ENCODE results near the gene PAQR9. TPM values are rescaled to one million over a fixed set of nuclear protein-coding genes. Genes with fewer than 3 reads are reported as not detected.

Gene PAQR9
- total and polyA plus RNA-seq, 8 donors, result 0.11 to 0.13 TPM; not detected in 6

DNA sequence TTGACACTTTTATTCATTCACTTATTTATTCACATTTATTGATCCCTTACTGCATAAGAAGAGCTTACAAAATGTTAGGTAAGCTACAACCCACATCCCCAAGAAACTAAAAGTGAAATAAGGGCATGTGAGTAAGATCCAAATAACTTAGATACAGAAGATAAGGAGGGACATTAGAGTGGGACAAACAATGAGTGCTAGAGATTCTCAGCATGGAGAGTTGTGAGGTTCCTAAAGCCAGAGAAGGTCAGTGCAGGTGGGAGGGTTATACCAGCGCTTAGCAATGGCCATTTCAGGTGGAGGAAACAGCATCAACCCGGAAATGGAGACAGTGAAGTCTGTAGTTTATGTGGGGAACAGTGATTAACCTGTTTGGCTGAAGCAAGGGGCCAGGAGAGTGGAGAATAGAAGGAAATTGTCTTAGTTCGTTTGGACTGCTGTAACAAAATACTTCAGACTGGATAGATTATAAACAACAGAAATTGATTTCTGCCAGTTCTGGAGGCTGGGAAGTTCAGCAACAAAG is 49.1 kb downstream of the PAQR9 start:
- ATAC-seq (no peak), DNase-seq (no peak)
- H3K4me1 ChIP-seq, result no peaks in the 10 kb centered on the region

DNA sequence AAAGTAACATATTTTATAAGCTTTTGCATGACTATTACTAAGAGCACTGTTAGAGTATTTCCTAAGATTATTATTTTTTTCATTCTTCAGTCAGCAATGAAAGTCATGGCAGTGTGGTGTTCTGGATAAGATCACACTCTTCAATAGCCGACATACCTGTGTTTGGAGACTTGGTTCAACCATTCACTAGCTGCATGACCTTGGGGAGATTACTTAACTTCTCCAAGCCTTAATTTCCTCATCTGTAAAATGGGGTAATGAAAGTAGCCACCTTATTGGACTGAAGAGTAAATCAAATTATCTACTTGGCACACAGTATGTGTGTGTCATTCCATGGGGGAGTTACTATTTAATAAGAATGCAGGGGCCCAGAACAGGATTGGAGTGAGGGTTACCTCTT is 50.0 kb downstream of the PAQR9 start:
- H3K27ac ChIP-seq, result no peak overlapping the region
- no peaks in the 10 kb centered on the region for H3K9me3 ChIP-seq
- no peaks in the 10 kb centered on the region for H3K4me1 ChIP-seq
- intact Hi-C loops (cut with DNase I), result no loop called here
- TF ChIP-seq, protein P1, sequence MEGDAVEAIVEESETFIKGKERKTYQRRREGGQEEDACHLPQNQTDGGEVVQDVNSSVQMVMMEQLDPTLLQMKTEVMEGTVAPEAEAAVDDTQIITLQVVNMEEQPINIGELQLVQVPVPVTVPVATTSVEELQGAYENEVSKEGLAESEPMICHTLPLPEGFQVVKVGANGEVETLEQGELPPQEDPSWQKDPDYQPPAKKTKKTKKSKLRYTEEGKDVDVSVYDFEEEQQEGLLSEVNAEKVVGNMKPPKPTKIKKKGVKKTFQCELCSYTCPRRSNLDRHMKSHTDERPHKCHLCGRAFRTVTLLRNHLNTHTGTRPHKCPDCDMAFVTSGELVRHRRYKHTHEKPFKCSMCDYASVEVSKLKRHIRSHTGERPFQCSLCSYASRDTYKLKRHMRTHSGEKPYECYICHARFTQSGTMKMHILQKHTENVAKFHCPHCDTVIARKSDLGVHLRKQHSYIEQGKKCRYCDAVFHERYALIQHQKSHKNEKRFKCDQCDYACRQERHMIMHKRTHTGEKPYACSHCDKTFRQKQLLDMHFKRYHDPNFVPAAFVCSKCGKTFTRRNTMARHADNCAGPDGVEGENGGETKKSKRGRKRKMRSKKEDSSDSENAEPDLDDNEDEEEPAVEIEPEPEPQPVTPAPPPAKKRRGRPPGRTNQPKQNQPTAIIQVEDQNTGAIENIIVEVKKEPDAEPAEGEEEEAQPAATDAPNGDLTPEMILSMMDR (IDR thresholded peaks at IDR 0.05), result no peak
- ATAC-seq, result no peak
- DNase-seq, result no peak
- no peak overlapping the region for H3K4me3 ChIP-seq
- no peaks in the 10 kb centered on the region for H3K27me3 ChIP-seq
- no peaks in the 10 kb centered on the region for H3K36me3 ChIP-seq

More for the DNA sequence above, 49.1 kb downstream of the PAQR9 start:
- intact Hi-C loops (cut with DNase I), result no loop called here
- no peak overlapping the region for H3K27ac ChIP-seq
- no peaks in the 10 kb centered on the region for H3K36me3 ChIP-seq
- H3K9me3 ChIP-seq, result no peaks in the 10 kb centered on the region
- H3K4me3 ChIP-seq, result no peak overlapping the region
- TF ChIP-seq, protein P1 (IDR thresholded peaks at IDR 0.05), result no peak
- no peaks in the 10 kb centered on the region for H3K27me3 ChIP-seq

DNA sequence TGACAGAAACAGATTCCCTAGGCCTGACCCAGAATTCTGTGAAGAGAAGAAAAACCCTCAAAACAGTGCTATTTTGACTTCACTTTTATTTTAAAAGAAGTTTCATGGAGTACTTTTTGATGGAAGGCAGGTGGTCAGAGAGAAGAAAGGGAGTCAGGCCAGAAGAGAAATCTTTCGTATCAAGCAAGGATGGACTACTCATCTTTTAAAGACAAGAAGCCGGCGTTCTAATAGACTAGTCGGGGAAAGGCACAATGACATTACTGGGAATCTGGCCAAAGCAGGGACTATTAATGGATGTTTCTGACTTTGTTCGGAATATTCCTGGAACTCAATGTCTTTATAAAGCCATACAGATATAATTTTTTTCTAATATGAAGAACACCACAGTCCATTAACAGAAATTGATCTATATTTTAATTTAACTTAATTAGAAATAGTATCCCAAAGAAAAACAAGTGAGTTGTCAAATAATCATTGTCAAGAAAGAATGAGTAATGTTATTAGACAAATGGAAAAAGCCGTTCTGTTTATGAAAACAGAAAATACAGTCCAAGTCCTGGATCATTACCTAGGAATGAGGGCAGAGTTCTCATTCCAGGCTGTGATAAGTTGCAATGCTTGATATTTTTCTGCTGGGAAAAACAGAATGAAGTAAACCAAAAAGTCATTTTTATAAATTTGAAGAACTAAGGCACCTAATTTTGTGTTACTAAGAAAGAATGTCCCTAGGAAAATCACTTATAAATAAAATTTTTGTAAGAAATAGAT is 50.9 kb downstream of the PAQR9 start:
- ATAC-seq (no peak), DNase-seq (peak in 1 of 4 donors; percentile 21)
- H3K36me3 ChIP-seq, result no peaks in the 10 kb centered on the region
- TF ChIP-seq, protein P1 (IDR thresholded peaks at IDR 0.05), result no peak
- H3K27ac ChIP-seq, result no peak overlapping the region
- no peak overlapping the region for H3K4me3 ChIP-seq
- no peaks in the 10 kb centered on the region for H3K9me3 ChIP-seq
- no peaks in the 10 kb centered on the region for H3K4me1 ChIP-seq
- intact Hi-C loops (cut with DNase I), result no loop called here
- H3K27me3 ChIP-seq, result no peaks in the 10 kb centered on the region

Other genes starting within 250 kb of the PAQR9 start
- gene TRPC1, start 239.6 kb downstream of the PAQR9 start, total RNA-seq, result 1 to 10 TPM; 5.6 to 6.1 TPM
- gene TRPC1, start 239.6 kb downstream of the PAQR9 start, polyA plus RNA-seq (ENCODE audit: insufficient read length in 6 of 6), result 10 to 100 TPM; 13.8 to 17.7 (median 15.8) TPM
- gene PCOLCE2, start 74.6 kb downstream of the PAQR9 start, total RNA-seq, result 10 to 100 TPM; 13.7 to 21.2 TPM
- gene PCOLCE2, start 74.6 kb downstream of the PAQR9 start, polyA plus RNA-seq (ENCODE audit: insufficient read length in 6 of 6), result 1 to 10 TPM; 1.3 to 4.5 (median 2.8) TPM
- 10 to 100 TPM; 54.3 to 67.4 TPM for gene U2SURP, start 37.9 kb upstream of the PAQR9 start, total RNA-seq
- 100 to 1,000 TPM; 167 to 223 (median 190) TPM for gene U2SURP, start 37.9 kb upstream of the PAQR9 start, polyA plus RNA-seq (ENCODE audit: insufficient read length in 6 of 6)
- gene CHST2, start 156.1 kb upstream of the PAQR9 start, total RNA-seq, result 1 to 10 TPM; 6.1 to 7.7 TPM
- gene CHST2, start 156.1 kb upstream of the PAQR9 start, polyA plus RNA-seq (ENCODE audit: insufficient read length in 6 of 6), result 100 to 1,000 TPM in 5 of 6 donors, 10 to 100 TPM in 1; 96.2 to 149 (median 130) TPM

Measured in left lung (tissue), 10 donors.